Measurements from ENCODE around the gene TMSB4X.
"Not testable (repeated sequence)": the region's sequence is repeated elsewhere in the genome, so short reads cannot be mapped to it uniquely, and the experiment has no call there.

TMSB4X gene

GRCh38 chrX:12974796-12975669 lies at the start of gene TMSB4X:
TMSB4X (plus strand) TSS chrX:12975110.
- DNase-seq (ENCODE audit: low read depth, low spot score): peak; percentile 88

- DNase-seq (ENCODE audit: low read depth, low spot score): no peak
These were observed 45.2 kb upstream of the TMSB4X start for GRCh38 chrX:12929701-12930100.

- DNase-seq (ENCODE audit: low read depth, low spot score): no peak
These were observed 44.8 kb upstream of the TMSB4X start for GRCh38 chrX:12930150-12930549.

GRCh38 chrX:12932244-12932643 lies 42.7 kb upstream of the TMSB4X start:
- no peak for DNase-seq (ENCODE audit: low read depth, low spot score)

GRCh38 chrX:12934850-12935249 lies 40.1 kb upstream of the TMSB4X start:
- no peak for DNase-seq (ENCODE audit: low read depth, low spot score)

- no peak for DNase-seq (ENCODE audit: low read depth, low spot score)
These were observed 38.0 kb upstream of the TMSB4X start for GRCh38 chrX:12936947-12937346.

- not testable (repeated sequence) for DNase-seq (ENCODE audit: low read depth, low spot score)
These were observed 34.4 kb upstream of the TMSB4X start for GRCh38 chrX:12940471-12940870.

GRCh38 chrX:12943592-12943991 lies 31.3 kb upstream of the TMSB4X start:
- DNase-seq (ENCODE audit: low read depth, low spot score): not testable (repeated sequence)

- DNase-seq (ENCODE audit: low read depth, low spot score): not testable (repeated sequence)
These were observed 30.5 kb upstream of the TMSB4X start for GRCh38 chrX:12944452-12944851.

GRCh38 chrX:12945494-12945893 lies 29.4 kb upstream of the TMSB4X start:
- DNase-seq (ENCODE audit: low read depth, low spot score): no peak

GRCh38 chrX:12946406-12946805 lies 28.5 kb upstream of the TMSB4X start:
- no peak for DNase-seq (ENCODE audit: low read depth, low spot score)

GRCh38 chrX:12946838-12947544 lies 27.9 kb upstream of the TMSB4X start:
- DNase-seq (ENCODE audit: low read depth, low spot score): peak; percentile 91

- no peak for DNase-seq (ENCODE audit: low read depth, low spot score)
These were observed 27.2 kb upstream of the TMSB4X start for GRCh38 chrX:12947545-12948235.

- DNase-seq (ENCODE audit: low read depth, low spot score): no peak
These were observed 26.4 kb upstream of the TMSB4X start for GRCh38 chrX:12948495-12948894.

GRCh38 chrX:12949205-12949926 lies 25.5 kb upstream of the TMSB4X start:
- DNase-seq (ENCODE audit: low read depth, low spot score): peak; percentile 46

GRCh38 chrX:12949927-12950656 lies 24.8 kb upstream of the TMSB4X start:
- DNase-seq (ENCODE audit: low read depth, low spot score): peak; percentile 81

GRCh38 chrX:12950851-12951594 lies 23.9 kb upstream of the TMSB4X start:
- no peak for DNase-seq (ENCODE audit: low read depth, low spot score)

- DNase-seq (ENCODE audit: low read depth, low spot score): no peak
These were observed 23.3 kb upstream of the TMSB4X start for GRCh38 chrX:12951595-12951975.

- no peak for DNase-seq (ENCODE audit: low read depth, low spot score)
These were observed 21.5 kb upstream of the TMSB4X start for GRCh38 chrX:12953420-12953819.

- no peak for DNase-seq (ENCODE audit: low read depth, low spot score)
These were observed 20.5 kb upstream of the TMSB4X start for GRCh38 chrX:12954376-12954775.

Measured in astrocyte of the hippocampus (primary cell).